PC-9 (cell line): ENCODE results near the gene ARID5B.

Source experiments
- CTCF ChIP-seq: fragments of 200-600 bp; sonication (generic); conservative IDR thresholded peaks from 2 replicates; pipeline ENCODE4 v1.6.1; 2017; ENCODE audit warnings: mixed run types, antibody characterized with exemption, mild to moderate bottlenecking, moderate library complexity
- EZH2 ChIP-seq: fragments of 200-600 bp; sonication (generic); IDR thresholded peaks from 2 replicates; pipeline ENCODE4 v1.8.0; 2017; ENCODE audit warnings: antibody characterized with exemption, low read depth

- TF ChIP-seq CTCF (no peak), EZH2 (no peak)
These were observed 63.6 kb downstream of the ARID5B start for GRCh38 chr10:61964949-61965702.
